ENCODE measurements around the gene OR2D3.
"Not testable (repeated sequence)": the region's sequence is repeated elsewhere in the genome, so short reads cannot be mapped to it uniquely, and the experiment has no call there.

Gene OR2D3

GRCh38 chr11:6932145-6932544 is 11.3 kb downstream of the OR2D3 start:
- no peaks in the 10 kb centered on the region for H3K9me3 Mint-ChIP-seq
- H3K27me3 Mint-ChIP-seq (ENCODE audit: low read depth): no peaks in the 10 kb centered on the region
- peaks cover 25% of the 10 kb centered on the region for H3K36me3 Mint-ChIP-seq (ENCODE audit: low read depth)
- H3K4me1 Mint-ChIP-seq: peaks cover 8% of the 10 kb centered on the region
- no peak for TF ChIP-seq CTCF (IDR thresholded peaks at IDR 0.05; ENCODE audit: unreplicated experiment in 3 of 3)
- no peak overlapping the region for H3K4me3 Mint-ChIP-seq
- no peak overlapping the region for H3K27ac Mint-ChIP-seq

GRCh38 chr11:6941970-6942369 is 21.2 kb downstream of the OR2D3 start:
- no peak overlapping the region for H3K27ac Mint-ChIP-seq
- H3K4me1 Mint-ChIP-seq: no peaks in the 10 kb centered on the region
- H3K27me3 Mint-ChIP-seq (ENCODE audit: low read depth): no peaks in the 10 kb centered on the region
- TF ChIP-seq CTCF (IDR thresholded peaks at IDR 0.05; ENCODE audit: unreplicated experiment in 3 of 3): no peak
- no peak overlapping the region for H3K4me3 Mint-ChIP-seq
- H3K36me3 Mint-ChIP-seq (ENCODE audit: low read depth): peaks cover 4% of the 10 kb centered on the region
- H3K9me3 Mint-ChIP-seq: no peaks in the 10 kb centered on the region

DNA sequence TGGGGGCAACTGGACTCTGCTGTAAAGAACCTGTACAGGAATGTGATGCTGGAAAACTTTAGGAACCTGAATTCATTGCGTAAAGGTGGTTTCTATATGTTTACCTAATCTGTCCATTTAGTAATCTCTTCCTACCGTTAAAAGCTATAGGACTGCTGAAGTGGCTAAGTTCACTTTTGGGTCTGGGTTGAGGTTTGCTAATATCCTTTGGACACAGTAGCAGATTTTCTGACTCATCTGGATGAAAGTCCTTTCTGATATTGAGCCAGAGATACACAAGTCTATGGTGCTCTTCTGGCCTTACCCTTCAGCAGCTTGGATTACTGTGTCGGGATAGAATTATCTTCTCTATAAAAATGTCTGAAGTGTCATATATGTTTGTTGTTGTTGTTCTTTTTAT is 22.3 kb downstream of the OR2D3 start:
- Mint-ChIP-seq H3K4me3 (no peak overlapping the region), H3K9me3 (no peaks in the 10 kb centered on the region), H3K27ac (no peak overlapping the region), H3K27me3 (ENCODE audit: low read depth) (no peaks in the 10 kb centered on the region), H3K4me1 (no peaks in the 10 kb centered on the region), H3K36me3 (ENCODE audit: low read depth) (peaks cover 5% of the 10 kb centered on the region)
- TF ChIP-seq CTCF (IDR thresholded peaks at IDR 0.05; ENCODE audit: unreplicated experiment in 3 of 3): no peak

GRCh38 chr11:6954248-6954647 is 33.4 kb downstream of the OR2D3 start:
- H3K36me3 Mint-ChIP-seq (ENCODE audit: low read depth): peaks cover 46% of the 10 kb centered on the region

DNA sequence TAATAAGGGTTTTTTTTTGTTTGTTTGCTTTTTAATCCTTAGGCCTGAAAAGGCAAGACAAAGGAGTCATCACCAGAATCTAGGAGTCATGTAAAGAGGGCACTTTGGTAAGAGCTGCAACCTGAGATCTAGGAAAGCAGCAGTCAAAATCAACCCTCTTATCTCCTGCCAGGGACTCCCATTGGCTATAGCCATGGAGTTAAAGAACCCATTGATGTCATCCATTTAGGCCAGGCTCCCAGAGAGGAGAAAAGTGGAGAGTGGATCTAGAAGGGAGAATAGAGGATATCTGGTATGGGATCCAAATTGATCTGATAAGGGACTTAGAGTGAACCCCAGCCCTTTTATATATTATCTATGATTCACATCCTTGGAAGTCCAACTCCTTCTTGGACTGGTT is 41.3 kb downstream of the OR2D3 start:
- Mint-ChIP-seq H3K27me3 (ENCODE audit: low read depth) (no peaks in the 10 kb centered on the region), H3K4me3 (no peak overlapping the region), H3K9me3 (no peaks in the 10 kb centered on the region), H3K36me3 (ENCODE audit: low read depth) (peaks cover 4% of the 10 kb centered on the region), H3K27ac (no peak overlapping the region), H3K4me1 (no peaks in the 10 kb centered on the region)
- no peak for TF ChIP-seq CTCF (IDR thresholded peaks at IDR 0.05; ENCODE audit: unreplicated experiment in 3 of 3)

More at GRCh38 chr11:6954248-6954647, 33.4 kb downstream of the OR2D3 start:
- H3K27me3 Mint-ChIP-seq (ENCODE audit: low read depth); H3K9me3 Mint-ChIP-seq; H3K27ac Mint-ChIP-seq; H3K4me1 Mint-ChIP-seq; H3K4me3 Mint-ChIP-seq: not testable (repeated sequence)

- TF ChIP-seq CTCF (IDR thresholded peaks at IDR 0.05; ENCODE audit: unreplicated experiment in 3 of 3): no peak
- Mint-ChIP-seq H3K4me1 (no peaks in the 10 kb centered on the region), H3K36me3 (ENCODE audit: low read depth) (no peaks in the 10 kb centered on the region), H3K4me3 (no peak overlapping the region), H3K9me3 (peaks cover 1% of the 10 kb centered on the region), H3K27ac (no peak overlapping the region), H3K27me3 (ENCODE audit: low read depth) (no peaks in the 10 kb centered on the region)
Observed at GRCh38 chr11:6962673-6963072, 41.9 kb downstream of the OR2D3 start.
